ENCODE measurements around the gene CNOT9.

The CNOT9 gene

GRCh38 chr2:218578272-218578877, 9.7 kb downstream of the CNOT9 start:
- no peak for DNase-seq

- DNase-seq = no peak
These were observed 13.4 kb downstream of the CNOT9 start for GRCh38 chr2:218582076-218582475.

GRCh38 chr2:218583983-218584850, 15.6 kb downstream of the CNOT9 start:
- no peak for DNase-seq

GRCh38 chr2:218585541-218585940, 16.9 kb downstream of the CNOT9 start:
- DNase-seq = no peak

- DNase-seq = peak; percentile 93
These were observed 36.8 kb downstream of the CNOT9 start for GRCh38 chr2:218605432-218605831.

- no peak for DNase-seq
These were observed 38.9 kb downstream of the CNOT9 start, which contains the start of gene PLCD4 for GRCh38 chr2:218607436-218608115. Gene PLCD4 (plus strand): TSS chr2:218607899. CDS start chr2:218615740, 7,841 bp downstream.

GRCh38 chr2:218615868-218616315, 47.3 kb downstream of the CNOT9 start:
- DNase-seq = no peak

- DNase-seq = peak; percentile 5
These were observed 49.6 kb downstream of the CNOT9 start for GRCh38 chr2:218618102-218618860.

GRCh38 chr2:218621007-218621406, 52.4 kb downstream of the CNOT9 start:
- no peak for DNase-seq

- DNase-seq = no peak
These were observed 54.1 kb downstream of the CNOT9 start for GRCh38 chr2:218622606-218623365.

- no peak for DNase-seq
These were observed 54.7 kb downstream of the CNOT9 start for GRCh38 chr2:218623366-218623705.

GRCh38 chr2:218626369-218626768, 57.7 kb downstream of the CNOT9 start:
- no peak for DNase-seq

- no peak for DNase-seq
These were observed 59.3 kb downstream of the CNOT9 start for GRCh38 chr2:218627939-218628338.

- DNase-seq = no peak
These were observed 63.2 kb downstream of the CNOT9 start for GRCh38 chr2:218631837-218632236.

GRCh38 chr2:218635719-218636118, 67.1 kb downstream of the CNOT9 start:
- no peak for DNase-seq

- no peak for DNase-seq
These were observed 69.7 kb downstream of the CNOT9 start for GRCh38 chr2:218638372-218638771.

GRCh38 chr2:218642121-218642656, 73.5 kb downstream of the CNOT9 start:
- DNase-seq = no peak

GRCh38 chr2:218642786-218643185, 74.1 kb downstream of the CNOT9 start:
- no peak for DNase-seq

- no peak for DNase-seq
These were observed 75.2 kb downstream of the CNOT9 start for GRCh38 chr2:218643751-218644310.

- DNase-seq = no peak
These were observed 76.1 kb downstream of the CNOT9 start for GRCh38 chr2:218644721-218645120.

GRCh38 chr2:218645126-218645525, 76.5 kb downstream of the CNOT9 start:
- DNase-seq = no peak

Data from NCI-H446 treated with DMSO at 0.1 percent for 48 hours (cell line).